Upper lobe of right lung (tissue), 1 donor: ENCODE results near the gene CIROP. TPM values are rescaled to one million over a fixed set of nuclear protein-coding genes. Genes with fewer than 3 reads are reported as not detected.

Experiments
- ATAC-seq: fragments of 200-7000 bp; cut with Tn5 transposase; one replicate; pipeline ENCODE4 v1.9.1; 2020; ENCODE audit warnings: mild to moderate bottlenecking, moderate library complexity
- DNase-seq: peaks from one replicate; pipeline ENCODE4 v3.0.0-alpha.2; 2020
- H3K27ac ChIP-seq: fragments of 200-600 bp; one replicate; pipeline ENCODE4 v1.8.0; 2022
- H3K27me3 ChIP-seq: fragments of 200-600 bp; one replicate; pipeline ENCODE4 v1.8.0; 2022; ENCODE audit warnings: mild to moderate bottlenecking
- H3K36me3 ChIP-seq: fragments of 200-600 bp; one replicate; pipeline ENCODE4 v1.8.0; 2022
- H3K4me1 ChIP-seq: fragments of 200-600 bp; one replicate; pipeline ENCODE4 v1.8.0; 2022
- H3K4me3 ChIP-seq: fragments of 200-600 bp; one replicate; pipeline ENCODE4 v1.8.0; 2022; ENCODE audit warnings: mild to moderate bottlenecking
- H3K9me3 ChIP-seq: fragments of 200-600 bp; one replicate; pipeline ENCODE4 v1.8.0; 2022
- CTCF ChIP-seq: fragments of 200-600 bp; IDR thresholded peaks from one replicate; pipeline ENCODE4 v1.8.0; 2022; ENCODE audit warnings: antibody characterized with exemption
- intact Hi-C: fragments of 100-400 bp; cut with DNase I; formaldehyde crosslinking; loops from one replicate; pipeline ENCODE4 v1.11.0; 2022
- total RNA-seq: library from RNA; stranded (reverse); fragmentation: NEBNext Ultra II Directional; extraction: Animal tissue kit (Norgen Biotek cat#: 25700); gene quantifications from one replicate; pipeline ENCODE4 v1.2.1, GENCODE V29; 2021
- donor health status: DM: no; HTN: yes; CAD: no; lungs with severe emphysema.

Gene CIROP
- total RNA-seq, 1 donor from 2014 or later: not detected

- H3K4me3 ChIP-seq: peak overlapping the region; percentile 69
- peak; percentile 74 for ATAC-seq
- TF ChIP-seq CTCF: peak; percentile 71
- H3K36me3 ChIP-seq: peaks cover 29% of the 10 kb centered on the region
- DNase-seq: peak; percentile 81
- no peaks in the 10 kb centered on the region for H3K27me3 ChIP-seq
- intact Hi-C loops: loop anchor here (5.0 kb wide), 1 partner anchor 69 kb away; no protein-coding TSS in a partner anchor
- peaks cover 11% of the 10 kb centered on the region for H3K4me1 ChIP-seq
- no peaks in the 10 kb centered on the region for H3K9me3 ChIP-seq
- H3K27ac ChIP-seq: no peak overlapping the region
These were observed 48.4 kb downstream of the CIROP start for GRCh38 chr14:23056145-23056955.

GRCh38 chr14:23055621-23056144 lies 49.1 kb downstream of the CIROP start:
- Histone ChIP-seq H3K9me3 (no peaks in the 10 kb centered on the region), H3K4me3 (no peak overlapping the region), H3K4me1 (peaks cover 11% of the 10 kb centered on the region), H3K27ac (no peak overlapping the region), H3K27me3 (no peaks in the 10 kb centered on the region), H3K36me3 (peaks cover 23% of the 10 kb centered on the region)
- DNase-seq (no peak), ATAC-seq (no peak)
- intact Hi-C loops: loop anchor here (5.0 kb wide), 1 partner anchor 68 kb away; no protein-coding TSS in a partner anchor
- TF ChIP-seq CTCF: no peak

- H3K4me1 ChIP-seq: peaks cover 11% of the 10 kb centered on the region
- H3K27me3 ChIP-seq: no peaks in the 10 kb centered on the region
- intact Hi-C loops: loop anchor here (5.0 kb wide), 1 partner anchor 68 kb away; no protein-coding TSS in a partner anchor
- TF ChIP-seq CTCF: no peak
- H3K4me3 ChIP-seq: no peak overlapping the region
- H3K9me3 ChIP-seq: no peaks in the 10 kb centered on the region
- H3K27ac ChIP-seq: no peak overlapping the region
- peaks cover 17% of the 10 kb centered on the region for H3K36me3 ChIP-seq
- ATAC-seq: no peak
- DNase-seq: peak; percentile 51
These were observed 49.6 kb downstream of the CIROP start for GRCh38 chr14:23055147-23055550.

DNA sequence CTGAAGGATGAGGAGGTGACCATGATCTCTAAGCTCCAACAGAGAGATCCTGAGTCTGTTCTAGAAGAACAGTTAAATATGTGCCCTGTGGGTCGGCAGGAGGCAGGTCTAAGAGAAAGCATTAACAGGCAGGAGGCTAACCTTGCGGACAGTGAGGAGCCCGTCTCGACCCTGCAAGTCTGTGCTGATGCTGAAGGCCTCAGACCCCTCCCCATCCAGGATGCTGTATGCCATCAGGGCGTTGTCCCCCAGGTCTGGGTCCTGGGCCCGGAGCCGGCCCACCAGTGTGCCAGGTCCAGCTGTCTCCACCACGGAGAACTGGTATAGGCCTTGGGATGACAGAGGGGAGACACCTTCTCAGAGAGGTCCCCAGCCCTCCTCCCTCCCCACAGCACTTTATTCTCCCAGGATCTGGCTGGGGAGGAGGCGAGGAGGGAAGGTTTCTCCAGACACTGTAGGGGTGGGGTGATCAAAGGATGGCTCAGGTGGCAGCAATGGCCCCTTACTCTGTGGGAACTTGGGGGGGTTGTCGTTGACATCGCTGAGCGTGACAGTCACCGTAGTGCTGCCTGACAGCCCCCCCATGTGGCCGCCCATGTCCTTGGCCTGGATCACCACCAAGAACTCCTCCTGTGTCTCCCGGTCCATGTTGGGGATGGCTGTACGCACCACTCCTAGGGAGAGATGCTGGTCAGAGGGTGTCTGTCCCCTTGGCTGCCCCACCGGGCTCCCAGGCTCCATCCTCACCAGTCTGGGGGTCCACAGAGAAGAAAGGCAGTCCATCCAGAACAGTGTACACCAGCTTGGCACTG lies 50.6 kb downstream of the CIROP start:
- Histone ChIP-seq H3K27me3 (no peaks in the 10 kb centered on the region), H3K4me3 (no peak overlapping the region), H3K9me3 (no peaks in the 10 kb centered on the region), H3K4me1 (peaks cover 11% of the 10 kb centered on the region), H3K27ac (no peak overlapping the region), H3K36me3 (peaks cover 8% of the 10 kb centered on the region)
- intact Hi-C loops: no loop called here
- ATAC-seq (no peak), DNase-seq (peak; percentile 62)
- peak; percentile 23 for TF ChIP-seq CTCF

DNA sequence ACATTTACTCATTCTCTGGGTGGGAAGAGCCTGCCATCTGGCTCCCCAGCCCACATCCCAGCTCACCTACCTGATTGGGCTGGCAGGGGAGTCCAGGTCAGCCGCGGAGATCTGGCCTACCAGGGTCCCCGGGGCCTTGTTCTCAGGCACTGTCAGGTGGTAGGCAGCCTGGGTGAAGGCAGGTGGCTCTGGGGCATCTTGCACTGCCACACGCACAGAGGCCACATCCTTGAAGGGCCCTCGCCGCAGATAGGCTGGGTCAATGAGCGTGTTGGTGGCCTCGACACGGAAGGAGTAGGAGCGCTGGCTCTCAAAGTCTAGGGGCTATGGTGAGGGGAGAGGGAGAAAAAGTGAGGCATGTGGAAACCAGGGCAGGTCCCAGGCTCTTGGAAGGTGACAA lies 51.4 kb downstream of the CIROP start:
- DNase-seq (peak; percentile 53), ATAC-seq (no peak)
- Histone ChIP-seq H3K27me3 (no peaks in the 10 kb centered on the region), H3K4me3 (no peak overlapping the region), H3K9me3 (no peaks in the 10 kb centered on the region), H3K27ac (no peak overlapping the region), H3K4me1 (peaks cover 11% of the 10 kb centered on the region), H3K36me3 (peaks cover under 1% of the 10 kb centered on the region)
- intact Hi-C loops: no loop called here
- no peak for TF ChIP-seq CTCF
